Measurements from ENCODE around the gene LTN1.

Gene LTN1

GRCh38 chr21:28883931-28884330 lies 108.7 kb downstream of the LTN1 start:
- DNase-seq (ENCODE audit: low read depth in 2 of 3, low spot score in 1 of 3): no peak

- no peak for DNase-seq (ENCODE audit: low read depth in 2 of 3, low spot score in 1 of 3)
Observed at GRCh38 chr21:28882345-28882744, 110.3 kb downstream of the LTN1 start.

All from stimulated activated CD4-positive, alpha-beta T cell treated with anti-CD3 and anti-CD28 coated beads, Interleukin-12 subunit alpha, Interleukin-12 subunit beta, amount 100 ng/mL, for 48 hours (primary cell).